ENCODE results near the gene ZNF43.
"Not testable (repeated sequence)": the region's sequence is repeated elsewhere in the genome, so short reads cannot be mapped to it uniquely, and the experiment has no call there.

The ZNF43 gene

GRCh38 chr19:21808400-21809000 lies 27.5 kb downstream of the ZNF43 start:
- not testable (repeated sequence) for DNase-seq (ENCODE audit: low read depth)

GRCh38 chr19:21789466-21790085 lies 46.4 kb downstream of the ZNF43 start:
- DNase-seq (ENCODE audit: low read depth): no peak

- DNase-seq (ENCODE audit: low read depth): no peak
These were observed 49.0 kb downstream of the ZNF43 start for GRCh38 chr19:21786936-21787335.

- not testable (repeated sequence) for DNase-seq (ENCODE audit: low read depth)
These were observed 60.2 kb downstream of the ZNF43 start for GRCh38 chr19:21775792-21776191.

GRCh38 chr19:21767065-21767800 lies 68.7 kb downstream of the ZNF43 start, which contains the start of gene ZNF100:
ZNF100 (minus strand) TSS chr19:21767579; CDS start chr19:21767429, 150 bp downstream.
- peak; percentile 70 for DNase-seq (ENCODE audit: low read depth)

GRCh38 chr19:21766705-21767064 lies 69.3 kb downstream of the ZNF43 start:
- not testable (repeated sequence) for DNase-seq (ENCODE audit: low read depth)

- no peak for DNase-seq (ENCODE audit: low read depth)
These were observed 70.8 kb downstream of the ZNF43 start for GRCh38 chr19:21765151-21765550.

- not testable (repeated sequence) for DNase-seq (ENCODE audit: low read depth)
These were observed 74.4 kb downstream of the ZNF43 start for GRCh38 chr19:21761547-21761946.

- DNase-seq (ENCODE audit: low read depth): no peak
These were observed 77.7 kb downstream of the ZNF43 start for GRCh38 chr19:21758296-21758695.

GRCh38 chr19:21755555-21755954 lies 80.4 kb downstream of the ZNF43 start:
- not testable (repeated sequence) for DNase-seq (ENCODE audit: low read depth)

Data from T-helper 22 cell (primary cell).